ENCODE results near the gene MGAT2.

MGAT2 gene

DNA sequence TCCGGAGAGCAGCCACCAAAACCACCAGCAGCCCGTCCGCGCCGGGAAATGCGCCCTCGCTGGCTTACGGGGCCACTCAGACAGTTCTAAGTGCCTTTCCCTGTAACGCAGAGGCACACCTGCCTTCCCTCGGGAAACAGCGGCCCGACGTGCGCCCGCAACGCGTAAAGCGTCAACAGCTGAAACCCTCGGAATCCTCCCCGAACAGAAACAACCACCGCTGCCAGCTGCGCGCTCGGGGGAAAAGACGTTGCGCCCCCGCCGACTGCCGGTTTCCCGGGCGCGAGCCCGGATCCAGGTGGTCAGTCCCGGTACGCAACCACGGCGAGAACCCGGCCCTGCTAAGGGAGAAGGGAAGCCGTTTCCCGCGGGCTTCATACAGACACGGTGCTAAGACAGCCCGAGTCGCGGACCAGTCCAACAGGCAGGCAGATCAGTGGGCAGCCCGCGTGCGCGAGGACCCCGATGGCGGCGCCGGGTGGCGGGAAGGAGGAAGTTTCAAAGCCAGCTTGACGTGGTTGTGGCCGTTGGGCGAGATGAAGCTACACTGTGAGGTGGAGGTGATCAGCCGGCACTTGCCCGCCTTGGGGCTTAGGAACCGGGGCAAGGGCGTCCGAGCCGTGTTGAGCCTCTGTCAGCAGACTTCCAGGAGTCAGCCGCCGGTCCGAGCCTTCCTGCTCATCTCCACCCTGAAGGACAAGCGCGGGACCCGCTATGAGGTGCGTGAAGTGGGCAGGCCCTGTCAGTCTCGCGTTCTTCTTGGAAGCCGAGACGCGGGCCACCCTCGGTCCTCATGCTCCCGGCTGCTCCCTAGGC, 21.9 kb upstream of the MGAT2 start, which contains the start of gene LRR1:
TSS of gene LRR1 (plus strand) at position 456 of the 816 bp plus-strand sequence. CDS start at position 537, 81 bp downstream.
- H3K4me3 Mint-ChIP-seq = peak within 1 kb of the TSS; percentile 95
- TF ChIP-seq, protein P1, sequence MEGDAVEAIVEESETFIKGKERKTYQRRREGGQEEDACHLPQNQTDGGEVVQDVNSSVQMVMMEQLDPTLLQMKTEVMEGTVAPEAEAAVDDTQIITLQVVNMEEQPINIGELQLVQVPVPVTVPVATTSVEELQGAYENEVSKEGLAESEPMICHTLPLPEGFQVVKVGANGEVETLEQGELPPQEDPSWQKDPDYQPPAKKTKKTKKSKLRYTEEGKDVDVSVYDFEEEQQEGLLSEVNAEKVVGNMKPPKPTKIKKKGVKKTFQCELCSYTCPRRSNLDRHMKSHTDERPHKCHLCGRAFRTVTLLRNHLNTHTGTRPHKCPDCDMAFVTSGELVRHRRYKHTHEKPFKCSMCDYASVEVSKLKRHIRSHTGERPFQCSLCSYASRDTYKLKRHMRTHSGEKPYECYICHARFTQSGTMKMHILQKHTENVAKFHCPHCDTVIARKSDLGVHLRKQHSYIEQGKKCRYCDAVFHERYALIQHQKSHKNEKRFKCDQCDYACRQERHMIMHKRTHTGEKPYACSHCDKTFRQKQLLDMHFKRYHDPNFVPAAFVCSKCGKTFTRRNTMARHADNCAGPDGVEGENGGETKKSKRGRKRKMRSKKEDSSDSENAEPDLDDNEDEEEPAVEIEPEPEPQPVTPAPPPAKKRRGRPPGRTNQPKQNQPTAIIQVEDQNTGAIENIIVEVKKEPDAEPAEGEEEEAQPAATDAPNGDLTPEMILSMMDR (IDR thresholded peaks at IDR 0.05) = no peak
- DNase-seq = peak; percentile 89
- no peaks in the 10 kb centered on the region for H3K27me3 Mint-ChIP-seq (ENCODE audit: low read depth, poor library complexity)
- peaks cover 45% of the 10 kb centered on the region for H3K4me1 Mint-ChIP-seq
- no peaks in the 10 kb centered on the region for H3K9me3 Mint-ChIP-seq
- H3K36me3 Mint-ChIP-seq (ENCODE audit: low read depth) = no peaks in the 10 kb centered on the region
- peak within 1 kb of the TSS; percentile 97 for H3K27ac Mint-ChIP-seq

DNA sequence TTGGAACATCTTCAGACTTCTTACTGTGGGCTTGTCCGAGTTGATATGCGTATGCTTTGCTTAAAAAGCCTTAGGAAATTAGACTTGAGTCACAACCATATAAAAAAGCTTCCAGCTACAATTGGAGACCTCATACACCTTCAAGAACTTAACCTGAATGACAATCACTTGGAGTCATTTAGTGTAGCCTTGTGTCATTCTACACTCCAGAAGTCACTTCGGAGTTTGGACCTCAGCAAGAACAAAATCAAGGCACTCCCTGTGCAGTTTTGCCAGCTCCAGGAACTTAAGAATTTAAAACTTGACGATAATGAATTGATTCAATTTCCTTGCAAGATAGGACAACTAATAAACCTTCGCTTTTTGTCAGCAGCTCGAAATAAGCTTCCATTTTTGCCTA, 13.0 kb upstream of the MGAT2 start:
- Mint-ChIP-seq H3K27me3 (ENCODE audit: low read depth, poor library complexity) (no peaks in the 10 kb centered on the region), H3K36me3 (ENCODE audit: low read depth) (peaks cover 36% of the 10 kb centered on the region), H3K9me3 (no peaks in the 10 kb centered on the region), H3K4me1 (peaks cover 8% of the 10 kb centered on the region), H3K27ac (no peak overlapping the region), H3K4me3 (no peak overlapping the region)
- DNase-seq = no peak
- TF ChIP-seq, protein P1 (IDR thresholded peaks at IDR 0.05) = no peak

DNA sequence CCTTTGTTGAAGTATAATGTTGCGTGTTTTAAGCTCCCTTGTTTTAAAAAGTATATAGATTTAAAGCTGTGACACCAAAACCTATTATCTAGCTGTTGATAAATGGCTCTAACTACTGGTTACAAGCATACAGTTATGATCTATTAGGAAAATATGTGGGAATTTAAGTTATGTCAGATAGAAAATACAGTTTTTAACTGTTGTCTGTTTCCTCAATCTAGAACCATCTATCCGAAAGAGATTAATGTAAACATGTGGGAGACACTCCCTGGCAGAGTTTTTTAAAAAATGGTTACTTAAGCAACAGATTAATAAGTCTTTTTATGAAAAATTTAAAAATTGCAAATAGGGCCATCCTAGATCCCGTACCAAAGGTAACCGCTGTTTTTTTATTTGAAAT, 8.3 kb upstream of the MGAT2 start:
- Mint-ChIP-seq H3K27me3 (ENCODE audit: low read depth, poor library complexity) (no peaks in the 10 kb centered on the region), H3K36me3 (ENCODE audit: low read depth) (peaks cover 51% of the 10 kb centered on the region), H3K27ac (peak overlapping the region; percentile 45), H3K4me3 (no peak overlapping the region), H3K4me1 (peaks cover 10% of the 10 kb centered on the region), H3K9me3 (no peaks in the 10 kb centered on the region)
- TF ChIP-seq, protein P1 (IDR thresholded peaks at IDR 0.05) = no peak
- no peak for DNase-seq

DNA sequence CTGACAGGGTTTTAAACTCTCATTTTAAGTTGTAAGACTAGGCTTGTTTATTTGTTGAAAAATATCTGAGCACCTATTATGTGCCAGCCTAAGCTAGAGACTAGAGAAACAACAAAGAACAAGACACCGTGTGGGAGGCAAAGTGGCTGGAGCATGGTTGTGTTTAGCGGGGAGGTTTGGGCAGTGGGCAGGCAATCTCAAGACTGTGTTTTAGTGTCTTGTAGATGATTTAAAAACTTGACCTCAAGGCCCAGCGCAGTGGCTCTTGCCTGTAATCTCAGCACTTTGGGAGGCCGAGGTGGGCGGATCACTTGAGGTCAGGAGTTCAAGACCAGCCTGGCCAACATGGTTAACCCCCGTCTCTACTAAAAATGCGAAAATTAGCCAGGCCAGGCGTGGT, 7.9 kb upstream of the MGAT2 start:
- H3K9me3 Mint-ChIP-seq = no peaks in the 10 kb centered on the region
- peaks cover 50% of the 10 kb centered on the region for H3K36me3 Mint-ChIP-seq (ENCODE audit: low read depth)
- H3K4me3 Mint-ChIP-seq = no peak overlapping the region
- H3K4me1 Mint-ChIP-seq = peaks cover 10% of the 10 kb centered on the region
- no peaks in the 10 kb centered on the region for H3K27me3 Mint-ChIP-seq (ENCODE audit: low read depth, poor library complexity)
- DNase-seq = no peak
- TF ChIP-seq, protein P1 (IDR thresholded peaks at IDR 0.05) = no peak
- peak overlapping the region; percentile 33 for H3K27ac Mint-ChIP-seq

DNA sequence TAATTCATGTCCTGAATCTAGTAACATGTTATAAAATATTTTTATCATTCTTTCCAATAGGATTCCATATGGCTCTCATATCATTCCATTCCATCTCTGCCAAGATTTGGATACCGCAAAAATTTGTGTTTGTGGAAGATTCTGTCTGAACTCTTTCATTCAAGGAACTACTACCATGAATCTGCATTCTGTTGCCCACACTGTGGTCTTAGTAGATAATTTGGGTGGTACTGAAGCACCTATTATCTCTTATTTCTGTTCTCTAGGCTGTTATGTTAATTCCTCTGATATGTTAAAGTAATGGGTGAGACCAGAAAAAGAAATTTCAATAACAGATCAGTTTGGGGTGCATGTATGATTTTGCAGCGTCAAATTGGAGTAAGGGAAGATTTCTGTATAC, 6.4 kb upstream of the MGAT2 start:
- H3K27ac Mint-ChIP-seq = no peak overlapping the region
- no peaks in the 10 kb centered on the region for H3K27me3 Mint-ChIP-seq (ENCODE audit: low read depth, poor library complexity)
- no peak overlapping the region for H3K4me3 Mint-ChIP-seq
- no peaks in the 10 kb centered on the region for H3K9me3 Mint-ChIP-seq
- peaks cover 22% of the 10 kb centered on the region for H3K4me1 Mint-ChIP-seq
- DNase-seq = no peak
- H3K36me3 Mint-ChIP-seq (ENCODE audit: low read depth) = peaks cover 51% of the 10 kb centered on the region
- TF ChIP-seq, protein P1 (IDR thresholded peaks at IDR 0.05) = no peak

DNA sequence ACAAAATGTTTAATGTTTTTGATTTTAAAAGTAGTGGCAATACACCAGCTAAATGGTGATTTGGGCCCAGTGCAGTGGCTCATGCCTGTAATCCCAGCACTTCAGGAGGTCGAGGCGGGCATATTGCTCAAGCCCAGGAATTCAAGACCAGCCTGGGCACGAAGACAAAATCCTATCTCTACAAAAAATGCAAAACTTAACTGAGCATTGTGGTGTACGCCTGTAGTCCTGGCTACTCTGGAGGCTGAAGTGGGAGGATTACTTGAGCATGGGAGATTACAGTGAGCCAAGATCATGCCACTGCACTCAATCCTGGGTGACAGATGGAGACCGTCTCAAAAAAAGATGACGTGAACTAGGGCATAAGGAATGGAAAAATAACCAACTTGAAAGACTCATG, 4.8 kb upstream of the MGAT2 start:
- Mint-ChIP-seq H3K27ac (peak overlapping the region; percentile 33), H3K27me3 (ENCODE audit: low read depth, poor library complexity) (no peaks in the 10 kb centered on the region), H3K9me3 (no peaks in the 10 kb centered on the region), H3K4me3 (no peak overlapping the region), H3K4me1 (peaks cover 26% of the 10 kb centered on the region), H3K36me3 (ENCODE audit: low read depth) (peaks cover 51% of the 10 kb centered on the region)
- TF ChIP-seq, protein P1 (IDR thresholded peaks at IDR 0.05) = no peak
- DNase-seq = no peak
